ENCODE data around the gene DNAJA1.
"Not testable (repeated sequence)": the region's sequence is repeated elsewhere in the genome, so short reads cannot be mapped to it uniquely, and the experiment has no call there.

The DNAJA1 gene

DNA sequence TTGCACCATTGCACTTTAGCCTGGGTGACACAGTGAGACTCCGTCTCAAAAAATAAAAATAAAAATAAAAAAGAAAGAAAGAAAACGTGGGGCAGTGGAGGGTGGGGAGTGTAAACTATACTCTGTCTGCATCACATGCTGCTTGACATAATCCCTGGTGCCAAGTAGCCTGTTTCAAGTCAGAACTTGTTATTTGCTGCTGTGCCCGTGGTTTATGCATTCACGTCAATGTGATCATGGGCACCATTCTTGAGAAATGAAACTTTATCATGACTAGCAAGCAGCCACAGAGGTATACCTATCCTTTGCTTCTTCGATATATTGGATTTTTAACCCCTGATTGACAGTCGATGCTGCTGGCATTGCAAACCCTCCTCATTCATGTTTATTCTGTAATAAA, 55.5 kb downstream of the DNAJA1 start:
- no peak overlapping the region for H3K27ac Mint-ChIP-seq
- peaks cover 20% of the 10 kb centered on the region for H3K36me3 Mint-ChIP-seq (ENCODE audit: insufficient read depth)
- no peak overlapping the region for H3K4me3 Mint-ChIP-seq
- H3K9me3 Mint-ChIP-seq: no peaks in the 10 kb centered on the region
- H3K4me1 Mint-ChIP-seq (ENCODE audit: low read depth in 2 of 2): peaks cover 20 to 23% of the 10 kb centered on the region in 2 donors
- ATAC-seq (replicated peaks) (no peak), DNase-seq (no peak)
- peaks cover 0 to 6% of the 10 kb centered on the region in 2 donors for H3K27me3 Mint-ChIP-seq

DNA sequence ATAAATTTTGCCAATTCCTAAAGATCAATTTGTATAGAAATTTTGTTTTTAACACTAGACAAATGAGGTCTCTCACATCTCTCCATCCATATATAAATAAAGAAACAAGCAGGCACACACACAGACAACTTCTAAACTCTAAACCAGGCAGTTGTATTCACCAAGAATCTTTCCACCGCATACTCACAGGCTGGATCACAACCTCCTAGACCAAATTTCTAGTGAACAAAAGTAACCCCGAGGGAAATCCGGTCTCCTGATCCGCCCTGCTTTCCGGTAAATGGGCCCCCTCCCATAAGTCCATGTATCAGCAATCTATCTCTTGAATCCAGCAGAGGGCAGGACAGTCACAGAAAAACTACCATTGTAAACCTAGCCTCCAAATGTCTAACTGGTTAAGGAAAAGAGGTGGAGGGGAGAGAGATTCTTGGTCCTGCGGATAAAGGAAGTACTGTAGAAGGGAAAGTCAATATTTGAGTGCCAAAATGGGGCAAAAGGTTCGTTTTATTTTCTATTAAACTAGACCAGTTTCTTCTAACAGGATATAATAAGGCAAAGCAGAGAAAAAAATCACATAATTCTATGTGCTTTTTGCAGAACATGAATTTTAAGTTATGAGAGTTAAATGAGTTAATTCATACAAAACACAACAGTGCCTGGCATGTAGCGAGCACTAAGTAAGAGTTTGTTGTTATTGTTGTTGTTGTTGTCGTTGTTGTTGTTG, 56.2 kb downstream of the DNAJA1 start:
- H3K27ac Mint-ChIP-seq: no peak overlapping the region
- ATAC-seq (replicated peaks) (peak; percentile 49), DNase-seq (peak; percentile 47 to 58 (median 54))
- H3K4me3 Mint-ChIP-seq: no peak overlapping the region
- H3K36me3 Mint-ChIP-seq (ENCODE audit: insufficient read depth): peaks cover 13% of the 10 kb centered on the region
- peaks cover 15 to 20% of the 10 kb centered on the region in 2 donors for H3K4me1 Mint-ChIP-seq (ENCODE audit: low read depth in 2 of 2)
- H3K9me3 Mint-ChIP-seq: no peaks in the 10 kb centered on the region
- peaks cover 0 to 6% of the 10 kb centered on the region in 2 donors for H3K27me3 Mint-ChIP-seq

DNA sequence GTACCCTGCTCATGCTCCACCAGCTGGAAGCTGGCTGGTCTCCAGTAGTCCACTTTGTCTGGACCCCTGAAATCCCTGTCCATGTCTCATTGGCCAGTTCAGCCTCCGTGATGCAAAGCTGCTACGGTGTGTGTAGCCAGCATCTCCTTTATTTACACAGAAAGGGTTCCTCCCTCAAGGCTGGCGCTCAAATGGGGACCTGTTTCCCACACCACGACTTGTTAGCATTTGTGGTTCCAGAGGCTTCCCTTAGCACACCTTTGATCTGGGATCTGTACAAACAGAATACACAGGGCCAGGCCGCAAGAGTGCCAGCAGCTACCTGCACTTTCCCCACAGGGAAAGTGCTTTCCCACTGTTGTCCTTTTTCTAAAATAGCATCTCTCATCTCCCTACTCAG, 57.1 kb downstream of the DNAJA1 start:
- ATAC-seq (replicated peaks): peak; percentile 37
- Mint-ChIP-seq H3K27ac (peak overlapping the region in 1 of 2 donors; percentile 11), H3K36me3 (ENCODE audit: insufficient read depth) (peaks cover 5% of the 10 kb centered on the region), H3K27me3 (peaks cover 0 to 6% of the 10 kb centered on the region in 2 donors), H3K4me3 (peak overlapping the region in 1 of 2 donors; percentile 47), H3K9me3 (no peaks in the 10 kb centered on the region), H3K4me1 (ENCODE audit: low read depth in 2 of 2) (peaks cover 7 to 13% of the 10 kb centered on the region in 2 donors)
- no peak for DNase-seq

DNA sequence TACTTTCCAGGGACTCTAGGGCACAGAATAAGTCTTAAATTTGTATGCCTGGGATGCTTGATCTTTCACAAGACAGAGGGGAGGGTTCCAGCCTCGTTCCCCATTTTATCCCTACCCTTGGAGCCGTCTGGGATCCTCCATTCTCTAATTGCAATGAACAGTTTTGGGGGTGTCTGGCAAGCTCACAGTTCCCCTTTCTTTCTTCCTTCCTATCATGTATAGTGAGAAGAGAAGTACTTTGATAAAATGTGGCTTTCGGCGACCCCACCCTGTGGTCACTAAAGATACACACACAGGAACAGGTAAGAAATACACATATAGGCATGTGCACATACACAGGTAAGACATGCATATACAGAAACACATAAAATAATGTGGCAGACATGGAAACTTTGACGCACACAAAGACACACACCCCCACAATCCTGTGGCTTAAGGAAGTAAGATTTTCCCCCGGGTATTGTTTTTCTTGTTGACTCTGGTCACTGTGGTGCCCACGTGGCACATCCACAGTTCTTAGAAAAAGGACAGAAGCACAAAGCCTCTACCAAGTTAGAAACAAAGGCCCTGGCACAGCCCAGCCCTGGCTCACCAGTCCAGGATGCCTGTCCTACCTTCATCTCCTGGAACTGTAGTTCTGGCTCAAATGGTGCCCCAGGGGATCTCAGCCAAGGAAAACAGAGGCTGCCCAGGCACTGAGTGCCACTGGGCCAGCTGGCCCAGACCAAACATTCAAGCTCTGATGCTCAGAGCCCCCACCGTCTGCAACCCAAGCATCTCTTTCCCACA, 57.7 kb downstream of the DNAJA1 start:
- Mint-ChIP-seq H3K27ac (peak overlapping the region in 1 of 2 donors; percentile 11), H3K9me3 (no peaks in the 10 kb centered on the region), H3K4me3 (peak overlapping the region in 1 of 2 donors; percentile 47), H3K4me1 (ENCODE audit: low read depth in 2 of 2) (peaks cover 4 to 13% of the 10 kb centered on the region in 2 donors), H3K36me3 (ENCODE audit: insufficient read depth) (no peaks in the 10 kb centered on the region), H3K27me3 (peaks cover 0 to 6% of the 10 kb centered on the region in 2 donors)
- DNase-seq: no peak
- no peak for ATAC-seq (replicated peaks)

DNA sequence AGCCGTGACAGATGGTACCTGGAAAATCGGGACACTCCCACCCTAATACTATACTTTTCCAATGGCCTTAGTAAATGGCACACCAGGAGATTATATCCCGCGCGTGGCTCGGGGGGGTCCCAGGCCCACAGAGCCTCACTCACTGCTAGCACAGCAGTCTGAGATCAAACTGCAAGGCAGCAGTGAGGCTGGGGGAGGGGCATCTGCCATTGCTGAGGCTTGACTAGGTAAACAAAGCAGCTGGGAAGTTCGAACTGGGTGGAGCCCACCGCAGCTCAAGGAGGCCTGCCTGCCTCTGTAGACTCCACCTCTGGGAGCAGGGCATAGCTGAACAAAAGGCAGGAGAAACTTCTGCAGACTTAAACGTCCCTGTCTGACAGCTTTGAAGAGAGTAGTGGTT, 60.6 kb downstream of the DNAJA1 start:
- not testable (repeated sequence) for ATAC-seq (replicated peaks); H3K36me3 Mint-ChIP-seq (ENCODE audit: insufficient read depth); H3K4me3 Mint-ChIP-seq; H3K27me3 Mint-ChIP-seq; H3K9me3 Mint-ChIP-seq; H3K27ac Mint-ChIP-seq; DNase-seq
- H3K4me1 Mint-ChIP-seq (ENCODE audit: low read depth in 2 of 2): peaks cover 4 to 13% of the 10 kb centered on the region in 2 donors

Data from effector memory CD8-positive, alpha-beta T cell (primary cell).